PC-9 (cell line): Measurements from ENCODE around the gene BRIP1.

Source experiments
- CTCF ChIP-seq: fragments of 200-600 bp; sonication (generic); conservative IDR thresholded peaks from 2 replicates; pipeline ENCODE4 v1.6.1; 2017; ENCODE audit warnings: mixed run types, antibody characterized with exemption, mild to moderate bottlenecking, moderate library complexity
- EZH2 ChIP-seq: fragments of 200-600 bp; sonication (generic); IDR thresholded peaks from 2 replicates; pipeline ENCODE4 v1.8.0; 2017; ENCODE audit warnings: antibody characterized with exemption, low read depth

- TF ChIP-seq CTCF, result no peak
- TF ChIP-seq EZH2, result no peak
Measured at GRCh38 chr17:61739002-61739401, 124.3 kb downstream of the BRIP1 start.
